Measurements from ENCODE around the gene NDUFAF3.

Gene NDUFAF3

DNA sequence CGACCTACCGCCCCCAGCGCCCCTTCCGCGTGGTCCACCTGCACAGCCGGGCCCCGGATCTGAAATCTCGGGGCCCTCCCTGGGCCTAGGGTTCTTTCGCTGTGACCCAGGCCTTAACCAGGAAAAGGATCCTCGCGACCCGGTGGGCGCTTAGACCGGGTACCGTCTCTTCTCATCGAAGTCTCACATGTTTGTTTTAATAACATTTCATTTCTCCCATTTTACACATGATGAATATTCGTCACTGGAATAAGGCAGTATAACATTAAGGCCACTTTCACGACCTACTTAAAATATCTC is 3.3 kb upstream of the NDUFAF3 start:
- H3K4me3 ChIP-seq (replicated peaks; ENCODE audit: insufficient read depth, low read length): peak overlapping the region; percentile 80
- no peaks in the 10 kb centered on the region for H3K27me3 ChIP-seq (ENCODE audit: insufficient read depth, poor library complexity, severe bottlenecking)
- TF ChIP-seq, protein P1, sequence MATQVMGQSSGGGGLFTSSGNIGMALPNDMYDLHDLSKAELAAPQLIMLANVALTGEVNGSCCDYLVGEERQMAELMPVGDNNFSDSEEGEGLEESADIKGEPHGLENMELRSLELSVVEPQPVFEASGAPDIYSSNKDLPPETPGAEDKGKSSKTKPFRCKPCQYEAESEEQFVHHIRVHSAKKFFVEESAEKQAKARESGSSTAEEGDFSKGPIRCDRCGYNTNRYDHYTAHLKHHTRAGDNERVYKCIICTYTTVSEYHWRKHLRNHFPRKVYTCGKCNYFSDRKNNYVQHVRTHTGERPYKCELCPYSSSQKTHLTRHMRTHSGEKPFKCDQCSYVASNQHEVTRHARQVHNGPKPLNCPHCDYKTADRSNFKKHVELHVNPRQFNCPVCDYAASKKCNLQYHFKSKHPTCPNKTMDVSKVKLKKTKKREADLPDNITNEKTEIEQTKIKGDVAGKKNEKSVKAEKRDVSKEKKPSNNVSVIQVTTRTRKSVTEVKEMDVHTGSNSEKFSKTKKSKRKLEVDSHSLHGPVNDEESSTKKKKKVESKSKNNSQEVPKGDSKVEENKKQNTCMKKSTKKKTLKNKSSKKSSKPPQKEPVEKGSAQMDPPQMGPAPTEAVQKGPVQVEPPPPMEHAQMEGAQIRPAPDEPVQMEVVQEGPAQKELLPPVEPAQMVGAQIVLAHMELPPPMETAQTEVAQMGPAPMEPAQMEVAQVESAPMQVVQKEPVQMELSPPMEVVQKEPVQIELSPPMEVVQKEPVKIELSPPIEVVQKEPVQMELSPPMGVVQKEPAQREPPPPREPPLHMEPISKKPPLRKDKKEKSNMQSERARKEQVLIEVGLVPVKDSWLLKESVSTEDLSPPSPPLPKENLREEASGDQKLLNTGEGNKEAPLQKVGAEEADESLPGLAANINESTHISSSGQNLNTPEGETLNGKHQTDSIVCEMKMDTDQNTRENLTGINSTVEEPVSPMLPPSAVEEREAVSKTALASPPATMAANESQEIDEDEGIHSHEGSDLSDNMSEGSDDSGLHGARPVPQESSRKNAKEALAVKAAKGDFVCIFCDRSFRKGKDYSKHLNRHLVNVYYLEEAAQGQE (IDR thresholded peaks at IDR 0.05; ENCODE audit: insufficient replicate concordance, low read depth): no peak
- TF ChIP-seq POLR2AphosphoS5 (IDR thresholded peaks at IDR 0.05; ENCODE audit: low read depth) (no peak), SPI1 (IDR thresholded peaks at IDR 0.05; ENCODE audit: borderline replicate concordance, low read depth) (no peak), GABPA (IDR thresholded peaks at IDR 0.05; ENCODE audit: low read depth) (no peak; the same call in 1 of the 2 replicates)
- TF ChIP-seq, protein P2, sequence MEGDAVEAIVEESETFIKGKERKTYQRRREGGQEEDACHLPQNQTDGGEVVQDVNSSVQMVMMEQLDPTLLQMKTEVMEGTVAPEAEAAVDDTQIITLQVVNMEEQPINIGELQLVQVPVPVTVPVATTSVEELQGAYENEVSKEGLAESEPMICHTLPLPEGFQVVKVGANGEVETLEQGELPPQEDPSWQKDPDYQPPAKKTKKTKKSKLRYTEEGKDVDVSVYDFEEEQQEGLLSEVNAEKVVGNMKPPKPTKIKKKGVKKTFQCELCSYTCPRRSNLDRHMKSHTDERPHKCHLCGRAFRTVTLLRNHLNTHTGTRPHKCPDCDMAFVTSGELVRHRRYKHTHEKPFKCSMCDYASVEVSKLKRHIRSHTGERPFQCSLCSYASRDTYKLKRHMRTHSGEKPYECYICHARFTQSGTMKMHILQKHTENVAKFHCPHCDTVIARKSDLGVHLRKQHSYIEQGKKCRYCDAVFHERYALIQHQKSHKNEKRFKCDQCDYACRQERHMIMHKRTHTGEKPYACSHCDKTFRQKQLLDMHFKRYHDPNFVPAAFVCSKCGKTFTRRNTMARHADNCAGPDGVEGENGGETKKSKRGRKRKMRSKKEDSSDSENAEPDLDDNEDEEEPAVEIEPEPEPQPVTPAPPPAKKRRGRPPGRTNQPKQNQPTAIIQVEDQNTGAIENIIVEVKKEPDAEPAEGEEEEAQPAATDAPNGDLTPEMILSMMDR (IDR thresholded peaks at IDR 0.05; ENCODE audit: insufficient read depth, low read length): no peak
- peak overlapping the region; percentile 99 for H3K27ac ChIP-seq (replicated peaks)
- DNase-seq (ENCODE audit: low read depth in 1 of 2, low spot score in 1 of 2): no peak

DNA sequence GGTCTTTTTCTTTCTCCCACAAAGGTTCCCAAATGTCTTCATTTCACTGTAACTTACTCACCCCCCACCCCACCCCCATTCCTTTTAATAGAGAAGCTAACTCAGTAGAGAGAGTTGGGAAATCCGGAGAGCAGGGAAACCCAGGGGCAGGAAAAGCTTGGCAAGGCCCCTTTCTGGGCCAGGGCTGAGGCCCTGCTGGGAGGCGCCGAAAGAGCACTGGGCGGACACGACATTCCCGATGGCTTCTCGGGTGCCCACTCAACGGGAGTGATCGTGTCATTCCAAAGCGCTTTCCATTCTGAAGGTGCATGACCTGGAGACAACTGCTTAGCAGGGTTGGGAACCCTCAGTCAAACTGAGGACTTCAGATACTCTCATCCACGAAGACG is 2.0 kb upstream of the NDUFAF3 start:
- TF ChIP-seq GABPA (IDR thresholded peaks at IDR 0.05; ENCODE audit: low read depth): no peak
- TF ChIP-seq, protein P1 (IDR thresholded peaks at IDR 0.05; ENCODE audit: insufficient replicate concordance, low read depth): no peak

DNA sequence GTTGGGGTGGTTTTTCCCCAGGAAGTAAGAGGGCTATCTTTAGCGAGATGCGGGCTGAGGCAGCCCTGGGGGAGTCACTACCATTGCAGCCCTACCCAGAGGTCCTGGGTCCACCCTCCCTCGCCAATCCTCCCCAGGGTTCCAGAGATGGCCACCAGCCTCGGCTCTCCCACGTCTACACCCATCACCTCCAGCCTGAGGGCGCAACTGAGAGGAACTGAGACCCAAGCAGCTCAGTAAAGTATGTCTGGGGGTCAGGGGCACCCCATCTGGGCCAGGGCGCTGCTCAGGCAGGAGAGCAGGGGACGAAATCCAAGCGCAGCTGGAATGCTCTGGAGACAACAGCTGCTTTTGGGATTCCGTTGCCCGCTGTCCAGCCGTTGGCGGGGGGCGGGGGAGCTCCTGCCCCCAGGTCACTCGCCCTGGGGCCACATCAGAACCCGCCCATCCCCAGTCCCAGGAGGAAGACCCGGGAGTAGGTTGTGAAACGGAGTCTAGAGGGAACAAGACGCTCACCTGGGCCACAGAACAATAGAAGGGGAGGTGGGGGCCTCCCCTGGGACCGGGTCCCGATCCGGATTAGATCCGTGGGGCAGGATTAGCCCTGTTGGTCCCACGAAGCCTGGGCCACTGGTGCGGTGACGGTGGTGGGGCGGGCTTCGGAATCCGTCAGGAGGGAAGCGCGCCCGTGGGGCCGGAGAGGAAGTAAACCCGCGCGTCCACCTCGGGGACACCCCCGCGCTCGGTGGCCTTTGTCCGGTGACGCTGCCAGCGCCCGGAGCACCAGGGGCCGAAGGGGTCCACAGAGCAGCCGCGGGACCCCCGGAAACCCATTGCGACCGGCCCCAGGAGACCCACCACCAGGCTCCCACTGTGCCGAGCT is 1.4 kb upstream of the NDUFAF3 start:
- Histone ChIP-seq H3K27me3 (ENCODE audit: insufficient read depth, poor library complexity, severe bottlenecking) (no peaks in the 10 kb centered on the region), H3K4me3 (replicated peaks; ENCODE audit: insufficient read depth, low read length) (peak overlapping the region; percentile 80), H3K27ac (replicated peaks) (peak overlapping the region; percentile 99)
- peak; percentile 62 to 81 for DNase-seq (ENCODE audit: low read depth in 1 of 2, low spot score in 1 of 2)
- TF ChIP-seq SPI1 (IDR thresholded peaks at IDR 0.05; ENCODE audit: borderline replicate concordance, low read depth): peak; percentile 72; the same call in 1 of the 2 replicates
- no peak for TF ChIP-seq GABPA (IDR thresholded peaks at IDR 0.05; ENCODE audit: low read depth)
- TF ChIP-seq, protein P2 (IDR thresholded peaks at IDR 0.05; ENCODE audit: insufficient read depth, low read length): no peak
- no peak; the same call in 1 of the 2 replicates for TF ChIP-seq POLR2AphosphoS5 (IDR thresholded peaks at IDR 0.05; ENCODE audit: low read depth)

More for the DNA sequence above, 2.0 kb upstream of the NDUFAF3 start:
- H3K27ac ChIP-seq (replicated peaks): peak overlapping the region; percentile 99
- no peaks in the 10 kb centered on the region for H3K27me3 ChIP-seq (ENCODE audit: insufficient read depth, poor library complexity, severe bottlenecking)
- peak overlapping the region; percentile 80 for H3K4me3 ChIP-seq (replicated peaks; ENCODE audit: insufficient read depth, low read length)
- DNase-seq (ENCODE audit: low read depth in 1 of 2, low spot score in 1 of 2): peak in 1 of 2 experiments; percentile 47

DNA sequence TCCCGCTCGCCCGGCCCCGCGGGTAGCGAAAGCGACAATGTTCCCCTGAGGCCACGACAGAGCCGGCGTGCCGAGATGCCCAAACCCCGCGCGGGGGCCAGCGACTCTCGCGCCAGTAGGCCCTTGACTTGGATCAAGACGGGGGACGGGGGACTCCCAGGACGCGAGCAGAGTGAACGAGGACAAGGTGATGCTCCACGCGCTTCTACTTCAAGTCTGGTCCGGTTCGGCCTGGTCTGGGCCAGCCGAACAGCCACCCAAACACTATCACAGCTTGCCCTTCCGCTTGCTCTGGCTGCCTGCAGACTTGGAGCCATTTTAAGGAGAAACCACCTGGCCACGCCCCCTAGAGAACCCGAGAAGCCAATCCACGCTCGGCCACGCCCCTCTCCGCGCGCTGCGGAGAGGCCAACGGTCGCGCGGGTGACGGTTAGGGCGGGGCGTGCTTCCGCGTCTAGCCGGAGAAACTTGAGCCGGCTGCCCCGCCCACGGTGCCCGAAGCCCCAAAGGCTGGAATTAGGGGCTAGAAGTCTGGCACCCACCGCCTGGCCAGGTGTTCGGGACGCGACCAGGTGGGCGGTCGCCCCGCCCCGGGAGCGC is 608 bp upstream of the NDUFAF3 start:
- TF ChIP-seq, protein P2 (IDR thresholded peaks at IDR 0.05; ENCODE audit: insufficient read depth, low read length): no peak
- TF ChIP-seq POLR2AphosphoS5 (IDR thresholded peaks at IDR 0.05; ENCODE audit: low read depth): peak; percentile 100
- TF ChIP-seq, protein P1 (IDR thresholded peaks at IDR 0.05; ENCODE audit: insufficient replicate concordance, low read depth): peak; percentile 74
- DNase-seq (ENCODE audit: low read depth in 1 of 2, low spot score in 1 of 2): peak; percentile 93 to 99
- H3K4me3 ChIP-seq (replicated peaks; ENCODE audit: insufficient read depth, low read length): peak overlapping the region; percentile 80
- peak overlapping the region; percentile 99 for H3K27ac ChIP-seq (replicated peaks)
- H3K27me3 ChIP-seq (ENCODE audit: insufficient read depth, poor library complexity, severe bottlenecking): no peaks in the 10 kb centered on the region
